Heart left ventricle (tissue), 13 donors: ENCODE measurements around the gene RBMS3.

Experiments used
- CTCF ChIP-seq, 12 donors: fragments of 200-600 bp; sonication (generic) in 4 of 12; IDR thresholded peaks; one replicate each; pipeline versions ENCODE4 v1.5.0 to v1.8.0; 2018 to 2022; ENCODE audit warnings: antibody characterized with exemption in 12 of 12, mild to moderate bottlenecking in 5 of 12
- POLR2A ChIP-seq, 2 donors: fragments of 450-650 bp; IDR thresholded peaks; one replicate each; pipeline ENCODE4 v1.6.1; 2017; ENCODE audit warnings: antibody characterized with exemption in 2 of 2, mild to moderate bottlenecking in 2 of 2, moderate library complexity in 2 of 2
- donor health status: ischemic (EF 13 %, LVEDD 7.1; RV severe dilation, severe dysfunction).
- donor health status: DM: no; HTN: yes; CAD: no.
- donor health status: DM: no; HTN: no; CAD: no.
- donor health status: ischemic (EF 25% LVEDD 6.9; RV normal size, moderate dysfunction).
- donor health status: ischemic (EF 25% LVEDD 5.7; RV mildly dilated, moderate dysfunction).
- donor health status: ischemic (EF 35%, LVEDD 5.7; RV mildly dilated, moderate dysfunction).
- donor health status: nonischemic (EF 11% LVEDD 7.7; RV severe dilation, severe dysfunction).
- donor health status: DM: yes; HTN: yes; CAD: no.
- donor health status: PGD.
- donor health status: ischemic (EF 29% LVEDD 5.4; RV normal size, mild dysfunction).
- donor health status: nonischemic (EF 23%, LVEDD 6.1; RV moderate dilation, normal function).

- TF ChIP-seq CTCF (IDR thresholded peaks at IDR 0.05) (no peak), POLR2A (IDR thresholded peaks at IDR 0.05) (no peak)
Measured at GRCh38 chr3:29410660-29411405, 130.0 kb downstream of the RBMS3 start.
